GM19455 (cell line): ENCODE measurements around the gene CDKAL1.

Source experiments
- ATAC-seq: cut with Tn5 transposase; IDR thresholded peaks from one replicate; pipeline ENCODE4 v1.9.1; 2021; ENCODE audit not compliant: unreplicated experiment

The CDKAL1 gene

DNA sequence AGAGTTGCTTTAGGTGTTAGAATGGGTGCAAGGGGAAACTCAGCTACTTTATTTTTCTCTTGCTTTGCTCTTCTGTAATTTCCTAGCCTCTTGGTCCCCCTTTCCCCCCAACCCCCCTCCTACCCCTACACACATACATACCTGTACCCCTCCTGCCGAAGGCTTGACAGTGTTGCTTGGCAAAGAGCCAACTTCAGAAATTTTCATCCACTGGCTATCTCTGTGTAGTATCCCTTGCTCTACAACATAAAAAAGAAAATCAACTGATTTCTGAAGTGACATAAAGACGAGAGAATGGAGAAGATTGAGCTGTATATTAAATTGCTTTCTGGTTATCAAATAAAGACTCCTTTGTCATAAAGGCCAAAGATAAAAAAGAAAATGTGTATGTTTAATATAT, 561.2 kb downstream of the CDKAL1 start:
- ATAC-seq: no peak

DNA sequence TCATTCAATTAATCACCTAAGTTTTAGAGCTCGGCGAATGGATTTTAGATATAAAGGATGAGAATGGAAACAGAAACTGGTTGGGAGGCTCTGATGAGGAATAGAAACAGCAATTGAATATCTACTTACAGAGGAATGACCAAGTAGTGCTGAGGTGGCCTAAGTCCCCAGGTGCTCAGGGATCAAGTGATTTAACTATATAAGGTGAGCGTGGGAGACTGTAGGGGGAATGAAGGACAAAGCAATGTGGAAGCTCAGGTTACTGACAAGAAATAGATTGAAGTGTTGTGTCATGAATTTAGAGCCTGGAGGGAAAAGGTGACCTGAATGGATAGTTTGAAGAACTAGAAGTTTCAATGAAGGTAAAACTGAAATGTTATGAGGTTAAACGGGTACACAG, 563.9 kb downstream of the CDKAL1 start:
- ATAC-seq: no peak

DNA sequence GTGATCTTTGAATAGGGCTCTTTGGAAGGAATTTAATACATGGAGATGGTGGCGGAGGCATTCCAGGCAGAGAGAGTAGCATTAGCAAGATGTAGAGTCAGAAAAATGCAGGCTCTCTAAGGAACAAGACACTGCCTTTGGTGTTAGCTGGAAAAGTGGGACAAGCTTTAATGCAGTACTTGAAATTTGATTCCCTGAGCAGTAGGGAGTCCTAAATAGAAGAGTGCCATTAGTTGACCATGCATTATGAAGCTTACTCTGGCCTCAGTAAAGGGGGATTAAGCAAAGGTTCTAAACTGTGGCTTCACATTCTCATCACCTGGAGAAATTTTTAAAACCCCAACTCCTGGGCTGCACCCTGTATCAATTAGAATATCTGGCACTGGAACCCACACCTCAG, 564.5 kb downstream of the CDKAL1 start:
- no peak for ATAC-seq

DNA sequence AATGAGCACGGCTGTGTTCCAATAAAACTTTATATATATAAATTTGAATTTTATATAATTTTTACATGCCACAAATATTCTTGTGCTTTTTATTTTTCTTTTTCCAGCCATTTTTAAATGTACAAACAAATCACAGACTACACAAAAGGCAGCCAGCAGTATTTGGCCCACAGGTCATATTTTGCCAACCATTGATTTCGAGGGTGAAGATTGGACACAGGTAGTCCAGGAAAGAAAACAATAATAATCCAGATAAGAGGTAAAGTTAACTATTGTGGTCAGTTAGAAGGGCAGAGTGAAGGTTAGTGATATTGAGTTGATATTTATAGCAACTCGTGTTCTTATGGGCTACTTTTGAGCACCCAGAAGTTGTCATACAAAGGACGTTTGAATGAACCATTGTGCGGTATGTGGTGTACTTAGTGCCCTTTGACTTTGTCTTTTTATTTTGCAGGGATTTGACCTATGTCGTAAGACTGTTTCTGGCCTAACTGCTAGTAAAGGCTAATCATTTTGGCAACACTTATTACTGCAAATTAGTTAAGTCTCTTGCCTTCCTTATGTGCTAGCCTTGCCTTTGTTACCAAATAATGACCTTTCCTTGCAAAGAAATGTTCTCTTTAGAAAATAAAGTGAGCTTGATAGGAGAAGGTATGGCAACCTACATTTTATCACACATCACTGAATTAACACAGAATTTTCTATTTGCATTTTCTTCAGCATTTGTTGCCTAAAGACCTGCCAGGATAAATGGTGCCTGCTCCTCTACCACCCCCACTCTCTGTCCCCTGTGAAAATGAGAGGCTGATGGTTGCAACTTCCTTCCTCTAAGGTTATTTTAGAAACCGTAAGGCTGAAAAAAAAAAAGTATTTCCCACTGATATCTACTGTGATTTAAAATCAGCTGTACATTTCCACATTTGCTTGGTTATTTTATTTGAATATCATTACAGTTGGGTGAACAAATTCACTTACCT, 565.4 kb downstream of the CDKAL1 start:
- no peak for ATAC-seq

DNA sequence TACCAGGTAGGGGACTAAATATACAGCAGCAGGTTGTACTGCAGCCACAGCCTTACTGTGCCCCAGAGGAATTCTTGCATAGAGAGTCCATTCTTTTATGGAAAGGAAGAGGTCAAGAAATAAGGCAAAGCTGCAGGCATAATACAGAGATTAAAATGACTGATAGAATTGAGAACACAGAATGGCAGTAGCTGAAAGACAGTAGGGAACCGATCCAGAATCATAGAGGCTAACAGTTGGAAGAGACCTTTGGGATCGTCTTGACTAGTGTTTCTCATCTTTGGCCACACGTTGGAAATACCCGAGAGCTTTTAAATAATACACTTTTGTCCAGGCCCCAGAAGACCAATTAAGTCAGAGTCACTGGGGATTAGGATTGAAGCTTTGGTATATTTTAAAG, 566.7 kb downstream of the CDKAL1 start:
- no peak for ATAC-seq

DNA sequence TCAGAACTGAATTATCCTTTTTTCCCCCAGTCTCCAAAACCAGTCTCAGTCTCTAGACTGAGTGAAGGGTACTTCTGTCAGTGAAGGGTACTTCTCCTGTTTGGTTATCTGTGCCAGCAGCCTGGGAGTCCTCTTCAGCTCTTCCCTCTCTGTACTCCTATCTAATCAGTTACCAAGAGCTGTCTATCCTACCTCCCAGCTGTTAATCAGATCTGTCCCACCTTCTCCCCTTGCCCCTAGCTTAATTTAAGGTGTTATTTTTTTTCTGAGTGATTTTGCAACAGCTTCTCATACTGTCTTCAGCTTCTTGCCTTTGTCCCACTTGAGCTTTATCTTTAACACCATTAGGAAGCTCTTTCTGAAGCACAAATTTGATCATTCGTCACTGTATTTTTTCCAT, 567.4 kb downstream of the CDKAL1 start:
- ATAC-seq: no peak

DNA sequence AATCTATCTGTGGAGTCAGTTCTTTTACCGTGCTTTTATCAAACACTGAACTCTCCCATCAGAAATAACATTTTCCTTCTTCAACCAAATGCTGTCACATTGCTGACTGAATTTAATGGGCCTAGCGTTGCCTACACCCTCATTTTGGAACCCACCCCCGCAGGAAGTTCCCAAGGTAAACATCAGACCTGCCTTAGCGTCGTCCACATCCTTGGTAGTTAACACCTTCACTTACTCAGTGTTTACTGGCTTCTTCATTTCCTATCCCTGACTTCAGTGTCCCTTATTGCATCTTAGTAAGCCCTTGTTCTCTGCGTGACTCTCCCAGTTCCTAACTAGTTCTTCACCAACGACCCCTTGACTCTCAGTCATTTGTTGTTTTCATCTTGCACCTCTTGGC, 567.9 kb downstream of the CDKAL1 start:
- no peak for ATAC-seq

DNA sequence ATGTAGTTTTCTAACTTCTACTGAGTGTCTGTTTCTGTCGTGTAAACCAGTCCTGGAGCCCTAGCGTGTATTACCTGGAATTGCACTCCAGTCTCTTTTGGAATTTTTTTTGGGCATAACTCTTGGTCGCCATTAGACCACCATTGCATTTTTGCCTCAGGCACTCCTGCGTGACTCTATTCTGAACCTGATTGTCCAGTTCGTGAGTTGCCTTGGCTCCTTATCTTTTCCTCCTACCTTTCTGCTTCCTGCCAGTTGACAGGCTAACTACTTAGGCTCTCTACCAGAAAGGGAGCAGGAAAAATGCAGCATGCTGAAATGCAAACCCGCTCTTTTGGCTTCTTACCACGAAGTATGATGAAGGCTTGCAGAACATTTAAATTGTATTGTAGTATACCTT, 568.4 kb downstream of the CDKAL1 start:
- no peak for ATAC-seq

DNA sequence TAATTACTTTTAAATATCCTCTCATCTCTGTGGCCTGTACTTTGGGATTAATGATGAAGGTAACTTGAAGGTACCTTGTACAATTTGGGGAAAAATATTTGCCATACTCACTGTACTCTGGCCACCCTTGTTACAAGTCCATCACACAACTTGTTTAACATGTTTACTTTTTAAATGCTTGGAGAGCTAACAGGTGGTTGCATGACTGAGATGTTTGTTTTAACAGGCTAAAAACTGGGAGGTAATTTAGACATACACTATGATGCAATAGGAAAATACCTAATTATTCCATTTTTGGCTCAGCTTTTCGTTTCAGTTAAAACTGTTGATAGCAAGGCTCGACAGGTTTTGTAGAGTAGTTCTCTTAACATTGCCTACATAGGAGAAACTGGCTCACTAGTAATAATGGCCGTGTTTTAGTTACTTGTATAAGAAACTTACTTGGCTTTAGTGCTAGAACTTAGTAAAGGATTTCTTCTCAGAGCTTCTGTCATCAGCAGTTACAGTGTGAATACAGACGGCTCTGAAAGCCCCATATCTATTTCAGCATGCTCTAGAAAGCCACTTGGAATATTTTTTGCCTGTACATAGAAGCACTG, 569.5 kb downstream of the CDKAL1 start:
- no peak for ATAC-seq

DNA sequence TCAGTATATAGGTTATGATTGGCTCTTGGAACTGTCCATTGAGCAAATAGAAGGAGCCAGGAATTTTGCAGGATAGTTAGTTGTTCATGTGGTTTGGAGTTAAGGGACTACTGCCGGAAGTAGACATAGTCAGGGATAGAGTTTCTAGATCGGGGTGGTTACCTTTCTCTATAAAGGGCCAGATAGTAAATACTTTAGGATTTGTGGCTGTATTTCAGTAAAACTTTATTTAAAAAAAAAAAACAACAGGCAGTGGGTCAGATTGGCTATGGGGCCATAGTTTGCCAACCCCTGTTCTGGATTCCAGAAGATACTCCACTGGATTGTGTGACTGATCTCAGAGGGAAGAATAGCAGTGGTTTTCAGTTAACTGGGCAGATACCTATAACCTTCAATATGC, 570.0 kb downstream of the CDKAL1 start:
- ATAC-seq: no peak

DNA sequence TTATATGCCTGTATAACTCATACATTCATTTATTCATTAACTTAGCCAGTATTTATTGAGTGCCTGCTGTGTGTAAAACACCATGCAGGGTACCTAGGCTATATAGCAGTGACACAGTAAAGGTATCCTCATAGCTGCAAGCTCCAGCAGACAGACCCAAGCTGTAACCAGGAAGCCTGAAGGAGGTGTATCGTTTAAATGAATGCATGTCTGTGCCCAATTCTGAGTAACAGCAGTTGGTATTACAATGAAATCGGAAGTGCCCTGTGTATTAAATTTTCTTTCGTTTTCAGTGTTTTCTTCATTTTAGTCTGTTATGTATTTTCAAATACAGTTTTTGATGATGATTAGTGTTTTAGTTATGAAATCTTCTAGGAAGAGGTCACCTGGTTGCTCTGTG, 573.5 kb downstream of the CDKAL1 start:
- no peak for ATAC-seq

DNA sequence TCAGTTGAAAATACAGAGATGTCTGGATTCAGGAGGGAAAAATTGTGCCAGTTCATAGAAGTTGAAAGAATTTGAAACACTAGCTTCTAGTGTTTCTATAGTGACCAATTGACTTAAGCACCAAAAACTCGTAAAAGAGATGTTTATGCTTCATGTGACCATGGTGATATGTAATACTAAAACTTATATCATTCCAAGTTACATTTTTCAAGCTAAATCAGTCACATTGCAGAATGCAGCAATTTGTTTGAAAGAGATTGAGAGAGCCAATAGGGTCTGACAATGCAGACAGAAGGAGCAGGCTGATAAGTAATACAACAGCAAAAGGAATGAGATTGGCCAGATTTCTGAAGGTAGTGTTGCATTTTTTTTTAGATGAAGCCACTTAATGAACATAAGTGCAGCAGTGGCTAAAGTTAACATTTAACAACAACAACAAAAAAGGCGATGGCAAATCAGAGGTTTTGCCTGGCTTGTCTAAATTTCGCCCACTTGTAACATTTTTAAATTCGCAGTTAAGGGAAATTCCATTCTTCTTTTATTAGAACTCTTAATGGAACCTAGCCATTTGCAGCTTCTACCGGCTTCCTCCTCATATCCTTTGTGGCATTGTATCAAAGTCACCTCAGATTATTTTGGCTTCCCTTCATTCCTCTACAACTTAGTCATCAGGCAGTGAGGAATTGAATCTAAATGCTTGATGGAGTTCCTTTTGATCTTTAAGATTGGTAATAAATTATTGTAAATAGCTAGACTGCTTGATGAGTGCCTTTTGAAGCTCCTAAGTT, 575.3 kb downstream of the CDKAL1 start:
- ATAC-seq: no peak

DNA sequence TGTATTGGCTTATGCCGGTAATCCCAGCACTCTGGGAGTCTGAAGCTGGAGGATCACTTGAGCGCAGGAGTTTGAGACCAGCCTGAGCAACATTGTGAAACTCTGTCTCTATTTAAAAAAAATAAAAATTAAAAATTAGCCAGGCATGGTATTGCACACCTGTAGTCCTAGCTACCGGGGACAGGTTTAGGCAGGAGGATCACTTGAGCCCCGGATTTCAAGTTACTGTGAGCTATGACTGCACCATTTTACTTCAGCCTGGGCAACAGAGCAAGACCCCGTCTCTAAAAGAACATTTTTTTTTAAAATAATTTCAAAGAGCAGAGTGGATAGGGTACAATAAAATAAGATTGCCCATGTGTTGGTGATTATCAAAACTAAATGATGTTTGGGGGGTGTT, 576.4 kb downstream of the CDKAL1 start:
- no peak for ATAC-seq

DNA sequence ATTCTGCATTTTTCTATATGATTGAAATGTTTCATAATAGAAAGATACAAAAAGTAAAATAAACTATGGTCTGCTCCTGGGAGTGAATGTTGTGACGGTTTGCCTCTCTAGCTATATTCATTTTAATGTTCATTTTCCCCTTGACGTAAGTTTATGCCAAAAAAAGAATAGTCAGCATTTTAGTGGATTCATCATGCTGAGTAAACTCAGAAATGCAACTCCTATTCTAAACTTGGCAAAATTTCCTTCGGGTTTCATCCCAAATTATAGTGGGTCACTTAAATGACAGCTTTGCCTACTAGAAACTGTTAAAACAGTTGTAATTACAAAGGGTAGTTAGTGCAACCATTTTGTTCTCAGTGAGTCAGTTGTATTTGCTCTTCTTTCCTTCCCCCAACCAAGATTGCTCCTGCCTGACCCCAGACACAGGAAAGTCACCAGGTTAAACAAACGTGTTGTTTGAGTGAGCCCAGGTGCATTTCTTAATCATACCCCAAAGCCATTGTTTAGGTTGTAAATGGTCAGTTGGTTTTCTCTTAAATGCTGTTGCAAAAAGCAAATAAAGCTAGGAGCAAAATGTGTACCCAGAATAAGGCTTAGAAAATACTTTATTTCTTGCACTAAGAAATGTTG, 577.0 kb downstream of the CDKAL1 start:
- ATAC-seq: no peak

DNA sequence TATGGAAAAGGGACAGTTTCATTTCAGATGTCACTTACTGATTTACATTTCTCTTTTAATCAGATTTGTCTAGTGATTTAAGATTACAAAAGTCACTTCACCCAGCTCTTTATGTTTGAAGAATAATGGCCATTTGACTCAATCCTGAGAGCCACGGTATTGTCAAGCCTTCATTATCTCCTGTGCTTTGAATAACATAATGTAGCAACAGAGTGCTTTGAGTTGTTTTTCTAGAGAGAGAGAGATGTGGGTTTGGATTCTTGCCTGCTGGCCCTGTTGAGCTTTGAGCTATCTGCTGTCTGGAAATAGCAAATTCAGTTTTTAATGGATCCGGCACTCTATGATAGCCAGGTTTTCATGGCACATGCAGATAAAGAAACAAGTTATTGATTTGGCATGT, 580.9 kb downstream of the CDKAL1 start:
- ATAC-seq: no peak

DNA sequence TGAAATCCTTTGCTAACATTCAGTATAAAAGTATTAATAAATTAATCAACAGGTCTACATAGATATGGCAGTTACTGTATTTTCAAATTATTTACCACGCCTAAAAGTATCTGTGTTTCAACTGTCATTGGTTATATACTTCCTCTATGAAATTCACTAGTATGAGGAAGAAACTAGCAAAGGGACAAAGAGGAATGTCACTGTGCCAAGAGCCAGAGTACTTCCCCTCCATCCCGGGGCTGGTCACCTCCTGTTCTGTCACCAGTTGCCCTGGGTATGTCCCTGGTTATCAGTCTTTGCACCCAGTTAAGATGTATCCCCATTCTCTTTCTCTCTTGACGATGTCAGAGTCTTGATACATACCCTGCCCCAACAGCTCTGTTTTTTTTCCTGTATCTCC, 582.5 kb downstream of the CDKAL1 start:
- no peak for ATAC-seq

DNA sequence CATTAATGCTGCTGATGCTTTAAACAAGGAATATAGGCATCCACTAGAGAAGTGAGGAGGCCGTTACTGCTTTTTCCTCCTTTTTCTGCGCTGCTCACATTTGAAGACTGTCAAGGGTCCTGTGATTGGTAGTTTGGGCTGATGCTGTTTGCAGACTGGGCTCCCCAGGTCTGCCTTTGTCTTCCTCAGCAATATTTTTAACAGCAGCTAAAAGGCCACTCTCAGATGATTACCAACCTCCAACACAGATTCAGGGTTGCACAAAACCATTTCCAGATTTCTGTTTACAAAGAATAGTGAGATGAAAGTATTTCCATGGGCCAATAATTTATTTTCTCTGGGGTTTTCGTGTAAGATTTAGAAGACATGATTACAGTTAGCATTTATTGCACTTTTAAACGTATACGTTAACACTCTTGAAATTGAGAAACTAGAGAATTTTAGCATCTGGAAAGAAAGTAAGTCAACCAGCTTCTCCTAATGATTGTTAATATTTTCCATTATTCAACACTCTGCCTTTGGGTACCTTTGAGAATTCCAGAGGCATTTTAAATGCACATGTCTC, 584.0 kb downstream of the CDKAL1 start:
- ATAC-seq: no peak

DNA sequence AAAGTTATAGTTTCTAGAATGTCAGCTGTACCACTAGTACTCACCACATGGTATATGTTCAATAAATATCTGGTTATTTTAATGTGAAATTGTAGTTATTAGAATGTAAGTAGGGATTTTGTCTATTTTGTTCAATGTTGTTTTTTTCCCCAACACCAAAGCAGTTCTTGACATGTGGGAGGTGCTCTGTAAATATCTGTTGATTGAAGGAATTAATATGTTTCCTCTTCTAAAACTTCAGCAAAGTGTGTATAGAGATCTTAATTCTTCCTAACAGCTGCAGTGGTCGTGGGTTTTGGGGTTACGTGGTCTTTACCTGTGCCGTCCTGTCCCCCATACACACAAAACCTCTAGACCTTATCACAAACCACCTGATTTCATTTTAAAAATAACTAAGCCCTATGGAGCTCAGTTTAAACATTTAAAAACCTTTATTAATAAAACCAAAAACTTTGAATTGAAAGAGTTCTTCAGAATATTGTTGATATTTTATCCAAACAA, 587.4 kb downstream of the CDKAL1 start:
- no peak for ATAC-seq

DNA sequence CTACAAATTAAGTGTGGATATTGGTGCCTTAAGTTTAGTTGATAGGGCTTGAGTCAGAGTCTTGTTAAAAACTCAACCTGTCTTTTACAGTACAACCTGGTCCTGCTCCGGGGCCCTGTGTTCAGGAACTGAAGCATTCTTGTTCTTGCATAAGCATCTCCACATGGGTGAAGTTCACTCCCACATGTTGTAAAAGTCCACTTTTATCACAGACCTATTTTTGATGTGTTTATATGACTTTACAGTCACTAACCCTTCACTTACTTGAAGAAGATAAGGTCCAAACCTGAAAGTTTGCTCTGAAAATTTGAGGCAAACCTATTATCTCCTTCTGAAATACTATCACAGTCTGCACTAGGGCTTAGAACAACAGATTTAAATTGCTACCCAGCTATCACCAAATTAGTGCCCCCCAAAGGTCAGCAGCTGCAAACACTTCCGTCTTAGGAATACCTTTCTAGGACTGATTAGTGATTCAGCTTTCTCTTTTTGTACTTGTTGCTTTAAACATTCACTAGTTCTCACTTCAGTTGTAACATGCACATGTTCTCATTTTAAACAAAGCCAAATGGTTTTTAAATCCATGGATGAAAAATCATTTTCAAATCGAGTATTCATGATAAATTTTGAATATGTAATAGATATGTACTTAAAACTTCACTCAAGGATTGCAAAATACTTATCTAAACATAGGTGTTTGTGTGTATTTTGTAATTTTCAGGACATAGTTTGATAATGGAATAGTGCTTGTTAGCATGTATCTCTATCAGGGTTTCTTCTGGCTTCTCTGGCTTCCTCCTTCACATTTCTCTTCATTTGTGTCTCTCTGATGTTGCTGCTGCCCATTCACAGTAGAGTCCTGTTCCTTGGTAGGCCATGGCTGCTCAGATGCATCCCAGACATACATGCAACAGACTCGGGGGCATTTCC, 589.5 kb downstream of the CDKAL1 start:
- ATAC-seq: no peak

DNA sequence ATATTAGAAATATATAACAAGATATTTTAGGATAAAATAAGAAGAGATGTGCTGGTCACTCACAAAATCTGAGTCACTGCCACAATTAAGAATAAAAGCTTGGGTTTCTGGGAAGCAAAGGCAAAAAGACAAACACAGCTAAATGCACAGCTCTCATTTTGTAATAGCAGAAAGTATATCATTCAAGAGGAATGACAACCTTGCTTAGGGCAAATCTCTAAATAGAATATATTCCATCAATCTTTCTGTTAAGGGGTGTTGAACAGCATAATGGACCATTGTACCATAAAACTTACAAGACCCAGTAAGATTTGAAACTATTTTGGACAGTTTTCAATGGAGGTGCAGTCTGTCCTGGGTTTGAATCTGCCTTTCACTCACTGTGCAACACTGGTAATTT, 594.3 kb downstream of the CDKAL1 start:
- no peak for ATAC-seq
